Epithelial cell of esophagus (primary cell): ENCODE results near the gene GDF10.

Experiments
- DNase-seq: peaks from one replicate; pipeline ENCODE4 v3.0.0; 2010; ENCODE audit warnings: low read depth
- H3K4me3 ChIP-seq: 2 replicates; pipeline ENCODE4 v1.5.1; 2011; ENCODE audit warnings: mild to moderate bottlenecking, low read length, control low read depth
- TF ChIP-seq, protein P1 (sequence below): IDR thresholded peaks from 2 replicates; pipeline ENCODE4 v1.5.1; 2011; ENCODE audit warnings: low read depth, mild to moderate bottlenecking, low read length, control low read depth, inconsistent platforms; ENCODE audit not compliant: insufficient read depth; ENCODE audit errors: missing control alignments

GDF10 gene

GRCh38 chr10:47286591-47287315 is 13.2 kb upstream of the GDF10 start:
- H3K4me3 ChIP-seq: no peak overlapping the region
- no peak for DNase-seq
- TF ChIP-seq, protein P1, sequence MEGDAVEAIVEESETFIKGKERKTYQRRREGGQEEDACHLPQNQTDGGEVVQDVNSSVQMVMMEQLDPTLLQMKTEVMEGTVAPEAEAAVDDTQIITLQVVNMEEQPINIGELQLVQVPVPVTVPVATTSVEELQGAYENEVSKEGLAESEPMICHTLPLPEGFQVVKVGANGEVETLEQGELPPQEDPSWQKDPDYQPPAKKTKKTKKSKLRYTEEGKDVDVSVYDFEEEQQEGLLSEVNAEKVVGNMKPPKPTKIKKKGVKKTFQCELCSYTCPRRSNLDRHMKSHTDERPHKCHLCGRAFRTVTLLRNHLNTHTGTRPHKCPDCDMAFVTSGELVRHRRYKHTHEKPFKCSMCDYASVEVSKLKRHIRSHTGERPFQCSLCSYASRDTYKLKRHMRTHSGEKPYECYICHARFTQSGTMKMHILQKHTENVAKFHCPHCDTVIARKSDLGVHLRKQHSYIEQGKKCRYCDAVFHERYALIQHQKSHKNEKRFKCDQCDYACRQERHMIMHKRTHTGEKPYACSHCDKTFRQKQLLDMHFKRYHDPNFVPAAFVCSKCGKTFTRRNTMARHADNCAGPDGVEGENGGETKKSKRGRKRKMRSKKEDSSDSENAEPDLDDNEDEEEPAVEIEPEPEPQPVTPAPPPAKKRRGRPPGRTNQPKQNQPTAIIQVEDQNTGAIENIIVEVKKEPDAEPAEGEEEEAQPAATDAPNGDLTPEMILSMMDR: no peak

GRCh38 chr10:47287365-47287802 is 12.6 kb upstream of the GDF10 start:
- H3K4me3 ChIP-seq: no peak overlapping the region
- peak; percentile 27 for DNase-seq
- TF ChIP-seq, protein P1: no peak

DNA sequence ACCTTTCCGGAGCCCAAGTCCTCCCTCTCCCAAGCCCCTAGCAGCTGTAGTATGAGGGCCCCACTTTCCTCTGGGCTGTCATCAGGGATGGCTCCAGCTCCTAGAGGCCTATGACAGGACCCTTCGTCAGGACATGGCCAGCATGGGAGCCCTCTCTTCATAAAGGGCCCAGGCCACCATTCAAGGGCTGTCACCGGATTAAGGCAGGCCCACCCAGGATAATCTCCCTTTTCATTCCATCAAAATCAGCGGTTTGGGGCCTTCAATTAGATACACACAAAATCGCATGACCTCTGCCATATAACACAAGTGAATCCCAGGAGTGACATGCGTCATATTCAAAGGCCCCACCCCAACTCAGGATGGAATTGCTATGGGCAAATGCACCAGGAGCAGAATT is 12.2 kb upstream of the GDF10 start:
- TF ChIP-seq, protein P1: no peak
- DNase-seq: no peak
- H3K4me3 ChIP-seq: no peak overlapping the region

DNA sequence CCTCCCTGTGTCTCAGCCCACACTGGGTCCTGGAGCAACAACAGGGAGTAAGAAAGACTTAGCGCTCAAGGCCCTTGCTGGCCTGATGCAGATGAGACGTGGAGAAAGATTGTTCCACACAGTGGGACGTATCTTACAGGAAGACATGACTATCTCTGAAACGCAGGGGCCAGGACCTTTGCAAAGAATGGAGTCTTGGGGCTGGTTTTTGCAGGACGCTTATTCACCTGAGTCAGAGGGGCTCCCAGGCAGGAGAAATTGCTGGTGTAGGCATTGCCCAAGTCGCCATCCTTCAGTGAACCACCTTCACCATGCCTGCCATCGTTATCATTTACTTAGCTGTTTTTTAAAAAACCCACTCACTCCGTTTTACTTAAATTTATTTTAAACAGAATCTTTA is 11.8 kb upstream of the GDF10 start:
- TF ChIP-seq, protein P1: no peak
- no peak for DNase-seq
- H3K4me3 ChIP-seq: no peak overlapping the region

DNA sequence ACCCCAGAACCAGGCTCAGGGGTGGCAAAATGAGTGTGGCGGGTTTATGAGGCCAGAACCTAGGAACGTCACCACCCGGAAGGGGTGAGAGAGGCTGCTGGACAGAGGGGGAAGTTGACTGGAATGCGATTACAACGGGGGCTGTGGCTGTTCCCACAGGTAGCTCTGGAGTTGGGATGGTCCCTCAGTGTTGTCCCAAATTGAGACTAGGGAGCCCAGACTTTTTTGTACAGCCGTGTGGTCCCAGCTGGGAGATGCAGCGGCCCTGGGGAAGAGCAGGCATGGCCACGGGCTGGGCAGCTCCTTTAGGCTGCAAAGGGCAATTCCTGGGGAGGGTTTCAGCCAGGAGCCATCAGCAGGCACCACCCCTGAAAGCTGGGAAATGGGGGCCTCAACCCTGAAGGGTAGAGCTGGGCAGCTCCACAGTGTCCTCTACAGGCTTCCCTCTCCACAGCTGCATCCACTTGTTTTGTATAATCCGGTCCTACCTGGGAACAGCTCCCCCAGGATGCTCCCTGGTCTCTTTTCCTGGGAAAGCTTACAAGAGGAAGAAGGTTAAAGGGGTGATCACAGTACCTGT is 11.0 kb upstream of the GDF10 start:
- TF ChIP-seq, protein P1: no peak
- H3K4me3 ChIP-seq: no peak overlapping the region
- no peak for DNase-seq

DNA sequence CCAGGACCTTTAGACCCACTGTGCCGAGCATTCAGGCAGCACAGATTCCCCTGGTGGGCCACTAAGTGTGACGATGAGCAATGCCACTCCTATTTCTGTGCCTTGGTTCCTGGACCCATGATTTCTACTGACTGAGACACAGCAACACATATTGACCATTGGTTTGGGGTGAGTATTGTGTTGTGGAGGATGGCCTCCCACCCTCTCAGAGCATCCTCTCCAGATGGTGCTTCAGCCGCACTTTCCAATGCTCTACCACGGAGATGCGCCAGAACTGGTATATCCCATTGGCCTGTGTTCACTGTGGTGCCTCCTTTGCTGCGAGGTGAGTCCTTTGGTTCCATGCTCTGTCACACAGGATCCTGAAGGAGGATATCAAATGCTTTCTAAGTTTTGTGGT is 10.1 kb upstream of the GDF10 start:
- no peak overlapping the region for H3K4me3 ChIP-seq
- TF ChIP-seq, protein P1: no peak
- DNase-seq: no peak

DNA sequence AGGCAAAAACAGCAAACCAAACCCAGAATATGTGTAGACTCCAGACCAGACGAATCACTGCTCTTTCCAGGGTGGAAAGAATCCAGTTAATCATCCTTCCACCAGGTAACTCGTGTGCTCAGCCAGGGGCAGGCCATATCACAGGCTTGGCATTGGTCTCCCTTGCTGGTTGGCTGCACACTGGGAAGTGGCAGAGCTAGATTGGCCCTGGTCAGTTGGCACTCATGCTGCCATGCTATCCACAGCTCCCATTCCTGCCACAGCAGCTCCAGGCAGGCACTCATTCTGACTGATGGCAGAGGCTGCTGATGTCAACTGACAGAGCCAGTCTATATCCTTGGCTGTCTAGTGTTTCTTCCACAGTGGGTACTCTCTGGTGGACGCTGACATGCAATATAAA is 9.7 kb upstream of the GDF10 start:
- TF ChIP-seq, protein P1: no peak
- no peak overlapping the region for H3K4me3 ChIP-seq
- no peak for DNase-seq
